Iris pigment epithelial cell (primary cell): ENCODE measurements around the gene ATF7IP.

ENCODE experiments used
- DNase-seq: peaks from one replicate; pipeline ENCODE4 v3.0.0-alpha.2; 2011; ENCODE audit warnings: low read depth

Gene ATF7IP

GRCh38 chr12:14410841-14411569, 45.5 kb downstream of the ATF7IP start:
- peak; percentile 63 for DNase-seq

GRCh38 chr12:14416658-14417057, 51.2 kb downstream of the ATF7IP start:
- DNase-seq: peak; percentile 93

- peak; percentile 96 for DNase-seq
These were observed 52.2 kb downstream of the ATF7IP start for GRCh38 chr12:14417715-14418114.

- peak; percentile 41 for DNase-seq
These were observed 53.0 kb downstream of the ATF7IP start for GRCh38 chr12:14418451-14418890.

GRCh38 chr12:14422516-14423230, 57.2 kb downstream of the ATF7IP start:
- no peak for DNase-seq

GRCh38 chr12:14424545-14424944, 59.1 kb downstream of the ATF7IP start:
- DNase-seq: no peak

- DNase-seq: no peak
These were observed 61.3 kb downstream of the ATF7IP start for GRCh38 chr12:14426792-14427191.

GRCh38 chr12:14427929-14428328, 62.4 kb downstream of the ATF7IP start:
- no peak for DNase-seq

GRCh38 chr12:14430394-14430986, 65.0 kb downstream of the ATF7IP start:
- no peak for DNase-seq

- no peak for DNase-seq
These were observed 66.5 kb downstream of the ATF7IP start for GRCh38 chr12:14431975-14432374.

- no peak for DNase-seq
These were observed 70.1 kb downstream of the ATF7IP start for GRCh38 chr12:14435627-14436026.

DNA sequence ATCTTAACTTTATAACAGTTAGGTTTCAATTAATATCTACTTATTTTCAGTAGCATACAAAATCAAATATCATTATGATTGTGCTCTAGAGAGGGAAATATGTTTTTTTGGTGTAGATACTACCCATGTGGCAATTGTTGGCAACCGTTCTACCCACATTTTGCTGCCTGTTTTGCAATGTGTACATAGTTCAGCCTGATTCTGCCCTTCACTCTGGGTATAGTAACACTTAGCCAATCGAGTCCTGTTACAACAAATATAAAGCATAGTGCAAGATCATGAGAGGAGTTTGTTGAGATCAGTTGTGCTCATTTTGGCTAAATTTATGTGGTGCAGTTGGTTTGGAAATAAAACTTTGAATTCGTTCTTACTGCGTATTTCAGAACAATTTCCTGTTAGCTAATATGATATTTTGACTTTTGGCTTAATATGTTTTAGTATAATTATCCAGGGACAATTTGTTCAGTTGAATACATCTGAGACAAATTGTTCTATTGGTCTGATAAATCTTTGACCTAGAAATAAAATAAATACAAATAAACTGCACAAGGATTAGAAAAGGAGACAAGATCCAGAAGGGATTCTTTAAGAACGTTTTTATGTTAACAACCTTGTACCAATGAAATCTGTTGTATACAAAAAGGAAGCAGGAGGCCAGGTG, 76.9 kb downstream of the ATF7IP start:
- DNase-seq: peak; percentile 44

- peak; percentile 43 for DNase-seq
These were observed 78.0 kb downstream of the ATF7IP start for GRCh38 chr12:14443531-14443930.

GRCh38 chr12:14450479-14450878, 85.0 kb downstream of the ATF7IP start:
- DNase-seq: no peak

GRCh38 chr12:14452336-14452735, 86.9 kb downstream of the ATF7IP start:
- DNase-seq: no peak

GRCh38 chr12:14452865-14453264, 87.4 kb downstream of the ATF7IP start:
- no peak for DNase-seq

DNA sequence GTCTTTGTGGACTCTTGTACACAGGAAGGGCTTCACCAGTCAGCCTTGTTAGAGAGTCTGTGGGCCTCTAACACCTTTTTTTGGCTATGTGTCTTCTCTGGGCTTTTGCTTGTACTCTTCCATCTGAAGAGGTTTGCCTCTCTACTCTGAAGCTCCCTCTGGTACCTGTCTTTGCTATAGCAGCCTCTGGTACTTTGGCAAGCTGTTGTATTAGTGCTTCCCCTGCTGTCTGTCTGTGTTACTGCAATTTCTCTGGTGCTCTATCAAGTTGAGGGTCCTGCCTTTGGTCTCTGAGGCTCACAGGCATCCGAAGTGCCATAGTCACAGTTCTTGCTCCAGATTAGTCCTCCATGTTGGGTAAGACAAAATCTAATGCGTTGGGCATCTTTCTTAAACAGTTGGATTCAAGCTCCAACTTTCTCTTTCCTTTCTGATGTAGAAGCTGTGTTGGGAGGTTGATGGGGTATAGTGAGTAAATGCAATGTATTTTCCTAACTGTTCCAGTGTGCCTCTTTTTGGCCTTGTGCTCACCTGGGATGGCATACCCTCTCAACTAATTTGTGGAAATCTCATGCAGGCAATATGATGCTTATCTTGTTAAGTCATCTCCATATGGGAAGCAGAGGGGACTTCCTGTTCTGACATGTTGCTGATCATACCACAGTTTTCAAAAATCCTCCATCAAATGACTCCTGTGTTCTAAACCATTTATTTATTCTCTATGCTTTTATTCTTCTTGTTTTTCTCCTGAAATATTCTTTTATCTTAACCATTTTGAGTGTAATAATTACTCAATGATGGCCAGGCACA, 88.8 kb downstream of the ATF7IP start:
- peak; percentile 61 for DNase-seq

DNA sequence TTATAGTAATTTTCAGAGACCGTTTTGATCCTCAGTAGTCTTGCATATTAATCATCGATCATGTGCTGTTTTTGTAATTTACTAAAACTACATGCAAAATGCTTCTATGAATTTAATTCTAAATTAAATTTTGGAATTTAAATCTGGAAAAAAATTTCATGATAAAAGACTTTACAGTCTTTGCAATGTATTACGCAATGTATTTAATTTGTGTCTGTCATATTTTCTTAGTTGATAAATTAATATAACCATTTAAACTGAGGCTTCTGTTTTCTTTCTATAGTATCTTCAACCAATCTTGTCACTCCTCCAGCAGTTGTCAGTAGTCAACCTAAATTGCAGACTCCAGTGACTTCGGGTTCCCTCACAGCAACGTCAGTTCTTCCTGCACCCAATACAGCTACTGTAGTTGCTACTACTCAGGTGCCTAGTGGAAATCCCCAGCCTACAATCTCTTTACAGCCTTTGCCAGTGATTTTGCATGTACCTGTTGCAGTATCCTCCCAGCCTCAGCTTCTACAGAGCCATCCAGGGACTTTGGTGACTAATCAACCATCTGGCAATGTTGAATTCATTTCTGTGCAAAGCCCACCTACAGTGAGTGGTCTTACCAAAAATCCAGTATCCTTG, 94.8 kb downstream of the ATF7IP start:
- no peak for DNase-seq

GRCh38 chr12:14471497-14471896, 106.0 kb downstream of the ATF7IP start:
- DNase-seq: no peak

DNA sequence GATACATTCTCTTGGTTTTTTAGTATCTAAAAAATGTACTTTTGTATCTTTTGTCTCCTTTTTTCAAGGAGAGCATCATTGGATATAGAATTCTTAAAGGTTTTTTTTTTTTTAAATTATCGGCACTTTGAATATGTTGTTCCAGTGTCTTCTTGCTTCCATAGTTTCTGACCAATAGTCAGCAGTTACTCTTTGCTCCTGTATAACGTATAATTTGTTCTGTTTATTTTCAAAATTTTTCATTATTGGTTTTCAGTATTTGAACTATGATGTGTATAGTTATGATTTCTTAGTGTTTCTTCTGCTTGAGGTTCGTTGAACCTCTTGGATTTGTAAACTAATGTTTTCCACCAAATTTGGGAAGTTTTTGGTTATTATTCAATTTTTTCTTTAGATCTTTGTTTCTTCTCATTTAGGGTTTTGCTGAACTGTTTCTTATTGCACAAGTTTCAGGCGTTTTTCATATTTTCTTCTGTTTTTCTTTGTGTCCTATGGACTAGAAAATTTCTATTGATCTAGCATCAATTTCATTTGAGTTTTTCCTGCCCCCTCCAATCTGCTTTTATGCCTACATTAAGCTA, 108.3 kb downstream of the ATF7IP start:
- peak; percentile 20 for DNase-seq

DNA sequence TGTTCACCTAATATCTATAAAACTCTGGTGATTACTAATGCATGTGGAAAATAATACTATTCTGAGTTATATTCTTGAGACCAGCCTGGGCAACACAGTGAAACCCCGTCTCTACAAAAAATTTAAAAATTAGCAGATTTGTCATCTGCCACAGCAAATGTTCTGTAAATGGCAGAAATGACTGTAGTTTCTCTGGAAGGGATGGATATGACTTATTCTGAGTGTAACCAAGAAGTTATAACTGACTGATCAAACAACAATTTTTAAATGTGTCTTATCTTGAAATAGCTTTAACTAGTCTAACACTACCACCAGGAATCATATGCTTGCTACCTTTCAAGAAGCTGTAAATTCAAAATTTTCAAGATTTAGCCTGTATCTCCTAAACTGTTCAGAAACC, 113.5 kb downstream of the ATF7IP start:
- no peak for DNase-seq
